ENCODE results near the gene IL1R1.

IL1R1 gene

DNA sequence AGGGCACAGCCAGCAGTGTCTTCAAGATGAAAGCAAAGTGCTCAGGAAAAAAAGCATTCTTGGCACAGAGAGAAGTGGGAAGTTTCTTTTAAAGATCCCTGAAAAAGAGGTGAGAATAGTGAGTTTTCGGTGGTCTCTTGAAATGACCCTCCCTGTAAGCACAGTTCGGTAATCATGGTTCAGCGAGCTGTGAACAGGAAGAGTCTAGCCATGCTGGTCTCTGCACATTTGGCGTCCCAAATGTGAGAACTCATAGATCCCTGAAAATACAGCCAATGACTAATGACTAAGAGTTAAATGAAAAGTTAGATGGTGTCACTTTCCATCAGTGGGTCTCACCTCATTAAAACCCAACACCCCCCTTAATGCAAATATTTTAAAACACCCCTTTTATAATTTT, 3.4 kb downstream of the IL1R1 start:
- FAIRE-seq, result no peak
- no peak for TF ChIP-seq TAF1 (IDR thresholded peaks at IDR 0.05; ENCODE audit: low read depth, low read length)
- no peak for TF ChIP-seq POLR2AphosphoS5 (IDR thresholded peaks at IDR 0.05; ENCODE audit: low read depth, low read length)
- TF ChIP-seq POU2F2 (IDR thresholded peaks at IDR 0.05; ENCODE audit: low read depth, low read length), result no peak
- TF ChIP-seq POLR2A (IDR thresholded peaks at IDR 0.05; ENCODE audit: low read depth, low read length), result no peak
- TF ChIP-seq PAX5 (IDR thresholded peaks at IDR 0.05; ENCODE audit: insufficient read depth, low read length, severe bottlenecking), result no peak
- no peak for TF ChIP-seq SPI1 (IDR thresholded peaks at IDR 0.05; ENCODE audit: low read depth, low read length)
- DNase-seq (ENCODE audit: insufficient read length, low spot score), result no peak

DNA sequence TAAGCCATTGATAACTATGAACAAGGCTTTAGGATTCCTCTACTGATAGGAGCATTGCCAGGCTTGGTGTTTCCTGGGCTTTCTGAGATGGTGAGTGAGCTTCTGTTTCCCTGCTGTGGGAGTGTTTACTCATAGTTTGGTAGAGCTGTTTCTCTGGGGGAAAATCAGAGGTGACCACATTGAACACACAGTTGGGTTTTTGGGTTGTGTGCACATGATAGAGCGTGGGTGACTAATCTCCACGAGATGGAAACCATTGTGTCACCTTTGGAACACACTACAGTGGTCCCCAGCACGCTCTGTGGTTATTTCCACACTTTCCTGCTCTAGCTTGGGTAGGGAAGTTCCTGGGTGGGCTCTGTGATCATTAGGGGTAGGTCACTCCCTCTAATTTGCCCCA, 5.4 kb downstream of the IL1R1 start:
- FAIRE-seq, result no peak

DNA sequence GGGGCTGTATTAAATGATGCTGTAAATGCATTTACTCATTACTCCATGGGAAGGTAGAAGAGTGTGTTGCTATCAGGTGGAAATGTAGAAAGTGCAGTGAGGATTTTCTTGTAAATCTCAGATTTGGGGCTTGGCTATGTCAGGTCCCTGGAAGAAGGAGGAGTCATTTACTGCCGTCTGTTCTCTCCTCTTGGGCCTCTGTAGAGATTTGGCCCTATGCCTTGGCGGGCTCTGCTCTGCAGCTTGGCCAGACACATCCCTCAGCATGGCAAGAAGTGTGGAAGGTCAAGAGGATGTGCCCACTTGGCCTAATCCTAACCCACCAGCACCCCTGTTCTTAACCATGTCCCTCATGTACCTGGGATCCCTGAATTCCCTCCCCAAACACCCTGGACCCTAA, 6.7 kb downstream of the IL1R1 start:
- DNase-seq (ENCODE audit: insufficient read length, low spot score), result no peak
- no peak for FAIRE-seq
- no peak for TF ChIP-seq POLR2A (IDR thresholded peaks at IDR 0.05; ENCODE audit: low read depth, low read length)
- TF ChIP-seq PAX5 (IDR thresholded peaks at IDR 0.05; ENCODE audit: insufficient read depth, low read length, severe bottlenecking), result no peak
- no peak for TF ChIP-seq SPI1 (IDR thresholded peaks at IDR 0.05; ENCODE audit: low read depth, low read length)
- TF ChIP-seq POU2F2 (IDR thresholded peaks at IDR 0.05; ENCODE audit: low read depth, low read length), result no peak

More for the DNA sequence above, 5.4 kb downstream of the IL1R1 start:
- TF ChIP-seq POLR2AphosphoS5 (IDR thresholded peaks at IDR 0.05; ENCODE audit: low read depth, low read length), result no peak
- TF ChIP-seq POLR2A (IDR thresholded peaks at IDR 0.05; ENCODE audit: low read depth, low read length), result no peak
- TF ChIP-seq POU2F2 (IDR thresholded peaks at IDR 0.05; ENCODE audit: low read depth, low read length), result no peak
- TF ChIP-seq PAX5 (IDR thresholded peaks at IDR 0.05; ENCODE audit: insufficient read depth, low read length, severe bottlenecking), result no peak
- TF ChIP-seq TAF1 (IDR thresholded peaks at IDR 0.05; ENCODE audit: low read depth, low read length), result no peak
- no peak for TF ChIP-seq SPI1 (IDR thresholded peaks at IDR 0.05; ENCODE audit: low read depth, low read length)
- DNase-seq (ENCODE audit: insufficient read length, low spot score), result no peak

DNA sequence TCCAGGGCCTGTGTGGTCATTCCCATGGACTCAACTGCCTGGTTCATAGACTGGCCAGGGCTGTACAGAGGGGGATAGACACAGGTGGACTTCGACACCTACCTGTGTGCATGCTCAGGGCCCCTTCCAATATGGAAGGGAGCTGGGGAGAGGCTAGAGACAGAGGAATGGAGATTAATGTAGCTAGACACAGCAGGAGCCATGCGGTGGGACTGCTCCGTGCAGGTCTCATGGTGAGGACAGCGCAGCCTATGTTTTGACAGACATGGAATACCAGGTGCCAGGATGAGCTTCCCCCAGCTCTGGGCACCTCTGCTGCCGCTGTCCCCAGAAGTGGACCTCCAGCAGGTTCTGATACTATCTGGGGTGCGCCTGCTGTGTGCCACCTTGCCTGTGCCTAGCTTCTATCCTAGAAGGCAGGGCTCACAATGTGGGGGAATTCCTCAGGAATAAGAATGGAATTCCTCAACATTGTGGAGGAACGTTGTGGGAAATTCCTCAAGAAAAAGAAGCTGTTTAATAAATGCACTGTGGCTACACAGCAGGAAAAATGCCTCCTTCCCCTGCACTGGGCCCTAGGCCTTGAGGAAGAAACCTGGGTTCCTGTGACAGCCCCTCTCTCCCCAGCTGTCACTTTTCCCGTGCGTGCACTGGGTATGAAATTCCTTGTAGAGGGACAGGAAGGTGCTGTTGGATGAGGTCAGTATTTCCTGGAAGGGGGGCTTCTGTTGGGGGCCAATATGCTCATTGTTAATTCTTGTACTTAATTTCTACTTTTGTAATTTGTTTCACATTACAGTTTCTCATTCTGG, 7.3 kb downstream of the IL1R1 start:
- no peak for FAIRE-seq
- no peak for DNase-seq (ENCODE audit: insufficient read length, low spot score)
- TF ChIP-seq POLR2AphosphoS5 (IDR thresholded peaks at IDR 0.05; ENCODE audit: low read depth, low read length) (no peak), SPI1 (IDR thresholded peaks at IDR 0.05; ENCODE audit: low read depth, low read length) (no peak), POLR2A (IDR thresholded peaks at IDR 0.05; ENCODE audit: low read depth, low read length) (no peak), POU2F2 (IDR thresholded peaks at IDR 0.05; ENCODE audit: low read depth, low read length) (no peak), PAX5 (IDR thresholded peaks at IDR 0.05; ENCODE audit: insufficient read depth, low read length, severe bottlenecking) (no peak), TAF1 (IDR thresholded peaks at IDR 0.05; ENCODE audit: low read depth, low read length) (no peak)

DNA sequence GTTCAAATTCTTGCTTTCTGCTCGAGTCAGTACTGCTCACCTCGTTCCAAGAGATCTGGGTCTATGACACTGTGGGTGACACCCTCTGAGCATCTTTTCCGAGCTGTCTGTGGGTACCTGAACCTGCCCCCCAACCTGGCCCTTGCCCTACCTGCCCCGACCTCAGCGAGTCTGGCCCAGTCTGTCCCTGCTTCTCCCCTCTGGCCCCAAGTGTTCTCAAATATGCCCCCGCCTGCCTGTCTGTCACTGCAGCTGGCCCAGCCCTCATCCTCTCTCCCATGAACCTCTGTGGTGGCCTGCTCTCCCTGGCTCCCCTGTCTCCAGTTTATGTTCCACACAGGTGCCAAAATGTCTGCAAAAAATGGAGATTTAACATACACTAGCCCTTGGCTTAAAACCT, 11.8 kb downstream of the IL1R1 start:
- TF ChIP-seq POU2F2 (IDR thresholded peaks at IDR 0.05; ENCODE audit: low read depth, low read length) (no peak), SPI1 (IDR thresholded peaks at IDR 0.05; ENCODE audit: low read depth, low read length) (no peak), PAX5 (IDR thresholded peaks at IDR 0.05; ENCODE audit: insufficient read depth, low read length, severe bottlenecking) (no peak), TAF1 (IDR thresholded peaks at IDR 0.05; ENCODE audit: low read depth, low read length) (no peak), POLR2AphosphoS5 (IDR thresholded peaks at IDR 0.05; ENCODE audit: low read depth, low read length) (no peak), POLR2A (IDR thresholded peaks at IDR 0.05; ENCODE audit: low read depth, low read length) (no peak)
- FAIRE-seq, result no peak
- DNase-seq (ENCODE audit: insufficient read length, low spot score), result no peak

DNA sequence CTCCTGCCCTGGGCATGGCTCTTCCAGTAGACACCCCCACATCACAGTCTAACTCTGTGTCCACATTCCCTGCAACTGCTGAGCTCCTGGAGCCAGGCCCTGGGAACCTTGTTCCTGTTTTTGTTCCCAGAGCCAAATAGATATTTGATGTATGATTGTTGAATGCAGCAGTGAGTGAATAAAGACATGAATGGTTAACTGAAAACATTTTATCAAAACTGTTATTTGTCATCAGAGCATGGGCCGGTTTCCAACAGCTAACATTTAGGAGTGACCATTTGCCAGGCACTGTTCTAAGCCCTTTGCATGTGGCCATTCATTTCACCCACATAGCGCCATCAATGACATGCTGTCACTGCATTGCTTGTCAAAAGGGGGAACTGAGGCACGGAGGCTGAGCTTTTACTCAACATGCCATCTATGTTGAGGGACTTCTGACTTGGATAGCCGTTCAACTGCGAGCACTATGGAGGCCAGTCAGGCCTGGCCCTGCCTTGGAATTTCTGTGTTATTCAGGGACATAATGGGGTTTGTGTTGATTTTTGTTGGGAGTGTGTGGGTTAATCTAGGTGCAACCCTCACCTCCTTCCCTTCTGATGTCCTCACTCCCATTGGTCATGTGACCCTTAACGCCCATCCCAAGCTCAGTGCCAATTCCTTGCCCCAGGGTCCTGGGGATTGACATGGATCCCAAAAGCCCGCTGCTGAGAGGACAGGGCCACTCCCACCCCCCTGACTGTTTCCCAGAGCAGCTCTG, 12.6 kb downstream of the IL1R1 start:
- DNase-seq (ENCODE audit: insufficient read length, low spot score) (no peak), FAIRE-seq (no peak)
- TF ChIP-seq POLR2A (IDR thresholded peaks at IDR 0.05; ENCODE audit: low read depth, low read length) (no peak), SPI1 (IDR thresholded peaks at IDR 0.05; ENCODE audit: low read depth, low read length) (no peak), PAX5 (IDR thresholded peaks at IDR 0.05; ENCODE audit: insufficient read depth, low read length, severe bottlenecking) (no peak), POLR2AphosphoS5 (IDR thresholded peaks at IDR 0.05; ENCODE audit: low read depth, low read length) (no peak), TAF1 (IDR thresholded peaks at IDR 0.05; ENCODE audit: low read depth, low read length) (no peak), POU2F2 (IDR thresholded peaks at IDR 0.05; ENCODE audit: low read depth, low read length) (no peak)

DNA sequence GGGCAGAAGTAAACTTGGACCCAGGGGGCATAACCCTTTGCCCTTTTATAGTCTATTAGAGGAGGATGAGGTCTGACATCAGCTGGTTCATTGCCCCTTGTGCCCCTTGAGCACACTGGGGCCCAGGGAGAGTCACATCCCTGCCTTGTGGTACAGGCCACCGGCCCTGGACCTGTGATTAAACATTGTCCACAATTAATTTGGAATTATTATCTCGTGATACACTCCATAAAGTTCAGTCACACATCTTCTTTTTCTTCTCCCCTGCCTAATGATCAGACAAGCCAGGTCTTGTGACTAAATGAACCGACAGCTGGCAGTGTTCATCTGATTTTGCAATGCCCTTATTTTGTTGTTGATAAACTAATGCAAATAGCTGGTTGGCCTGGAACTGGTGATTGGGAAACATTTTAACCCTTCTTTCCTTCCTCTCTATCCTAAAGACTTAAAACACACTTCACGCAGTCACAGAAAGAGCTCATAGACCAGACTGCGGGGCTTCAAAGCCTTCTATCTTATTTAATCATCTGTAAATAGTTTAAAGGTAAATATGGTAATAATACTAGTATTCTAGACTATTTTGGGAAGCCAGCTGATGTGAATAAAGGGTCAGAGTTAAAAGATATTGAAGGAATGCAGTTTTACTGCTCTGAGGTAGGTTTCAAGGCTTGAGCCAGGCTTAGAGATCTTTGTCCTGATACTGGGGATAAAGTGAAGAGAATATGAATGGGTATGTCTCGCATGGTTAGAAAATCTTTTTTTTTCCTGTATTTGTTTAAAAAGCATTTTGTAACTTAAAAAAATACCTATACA, 13.4 kb downstream of the IL1R1 start:
- FAIRE-seq (no peak), DNase-seq (ENCODE audit: insufficient read length, low spot score) (no peak)
- TF ChIP-seq SPI1 (IDR thresholded peaks at IDR 0.05; ENCODE audit: low read depth, low read length) (no peak), POLR2A (IDR thresholded peaks at IDR 0.05; ENCODE audit: low read depth, low read length) (no peak), POU2F2 (IDR thresholded peaks at IDR 0.05; ENCODE audit: low read depth, low read length) (no peak), PAX5 (IDR thresholded peaks at IDR 0.05; ENCODE audit: insufficient read depth, low read length, severe bottlenecking) (no peak), TAF1 (IDR thresholded peaks at IDR 0.05; ENCODE audit: low read depth, low read length) (no peak), POLR2AphosphoS5 (IDR thresholded peaks at IDR 0.05; ENCODE audit: low read depth, low read length) (no peak)

DNA sequence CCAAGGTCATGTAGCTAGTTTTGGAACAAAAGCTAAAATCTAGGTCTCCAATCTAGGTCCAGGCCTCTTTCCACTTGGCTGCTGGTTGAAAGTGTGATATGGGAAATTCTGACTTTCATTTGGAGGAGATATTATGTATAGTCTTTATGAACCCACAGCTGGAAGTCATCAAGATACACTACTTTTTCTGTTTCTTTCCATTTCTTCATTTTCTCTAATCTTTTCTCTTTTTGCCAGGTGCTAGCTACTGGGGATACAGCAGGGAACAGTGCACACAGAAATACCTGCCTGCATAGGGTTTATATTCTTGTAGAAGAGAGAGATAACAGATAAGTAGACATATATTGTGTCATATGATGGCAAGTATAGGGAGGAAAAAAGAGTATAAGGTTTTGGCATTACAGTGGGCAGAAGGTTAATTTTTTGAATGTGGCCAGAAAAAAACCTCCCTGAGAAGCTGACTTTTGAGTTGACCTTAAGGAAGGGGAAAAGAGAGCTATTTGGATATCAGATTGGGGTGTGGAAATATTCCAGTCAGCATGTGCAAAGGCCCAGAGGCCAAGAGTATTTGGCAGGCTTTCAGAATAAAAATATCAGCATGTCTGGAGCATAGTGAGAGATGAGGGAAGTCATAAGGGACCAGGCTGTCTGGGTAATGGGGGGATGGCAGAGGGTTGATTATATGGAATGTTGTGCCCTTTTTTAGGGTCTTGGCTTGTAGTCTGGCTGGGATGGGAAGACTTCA, 15.6 kb downstream of the IL1R1 start:
- DNase-seq (ENCODE audit: insufficient read length, low spot score), result no peak

More for the DNA sequence above, 15.6 kb downstream of the IL1R1 start:
- no peak for FAIRE-seq
- no peak for TF ChIP-seq PAX5 (IDR thresholded peaks at IDR 0.05; ENCODE audit: insufficient read depth, low read length, severe bottlenecking)

Measured in GM12891 (cell line).